ENCODE measurements around the gene TRAIP.
"Not testable (repeated sequence)": the region's sequence is repeated elsewhere in the genome, so short reads cannot be mapped to it uniquely, and the experiment has no call there.

The TRAIP gene

DNA sequence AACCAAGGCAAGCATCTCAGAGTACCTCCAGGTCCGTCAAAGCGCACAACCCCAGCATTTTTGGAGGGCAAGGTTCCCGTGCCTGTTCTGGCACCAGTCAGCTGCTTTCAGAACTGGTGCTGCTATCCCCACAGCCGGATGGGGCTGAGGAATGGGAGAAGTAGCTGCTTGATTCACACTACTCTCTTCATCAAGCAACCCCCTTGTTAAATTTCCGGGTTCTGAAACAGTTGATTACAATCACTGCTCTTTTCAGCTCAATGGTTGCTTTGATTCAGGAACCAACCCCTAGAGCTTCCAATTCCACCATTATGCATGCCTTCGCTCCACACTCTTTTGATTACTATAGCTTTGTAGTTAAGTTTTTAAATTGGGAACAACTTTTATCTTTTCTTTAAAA, 30.3 kb downstream of the TRAIP start:
- DNase-seq (ENCODE audit: low read depth in 2 of 2): no peak

DNA sequence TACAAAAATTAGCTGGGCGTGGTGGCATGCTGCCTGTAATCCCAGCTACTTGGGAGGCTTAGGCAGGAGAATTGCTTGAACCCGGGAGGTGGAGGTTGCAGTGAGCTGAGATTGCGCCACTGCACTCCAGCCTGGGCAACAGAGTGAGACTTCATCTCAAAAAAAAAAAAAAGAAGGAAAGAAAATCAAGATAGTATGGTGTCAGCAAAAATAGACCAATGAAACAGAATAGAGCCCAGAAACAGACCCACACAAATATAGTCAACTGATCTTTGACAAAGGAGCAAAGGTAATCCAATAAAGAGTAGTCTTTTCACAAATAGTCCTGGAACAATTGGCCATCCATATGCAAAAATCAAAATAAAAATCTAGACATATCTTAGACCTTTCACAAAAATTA, 33.2 kb downstream of the TRAIP start:
- not testable (repeated sequence) for DNase-seq (ENCODE audit: low read depth in 2 of 2)

GRCh38 chr3:49813497-49814174, 42.7 kb downstream of the TRAIP start, which contains the start of gene UBA7:
TSS of gene UBA7 (minus strand) at chr3:49813953. CDS start at chr3:49813787, 166 bp downstream.
- DNase-seq (ENCODE audit: low read depth in 2 of 2): peak in 1 of 2 donors; percentile 21

GRCh38 chr3:49812916-49813496, 43.4 kb downstream of the TRAIP start:
- no peak for DNase-seq (ENCODE audit: low read depth in 2 of 2)

DNA sequence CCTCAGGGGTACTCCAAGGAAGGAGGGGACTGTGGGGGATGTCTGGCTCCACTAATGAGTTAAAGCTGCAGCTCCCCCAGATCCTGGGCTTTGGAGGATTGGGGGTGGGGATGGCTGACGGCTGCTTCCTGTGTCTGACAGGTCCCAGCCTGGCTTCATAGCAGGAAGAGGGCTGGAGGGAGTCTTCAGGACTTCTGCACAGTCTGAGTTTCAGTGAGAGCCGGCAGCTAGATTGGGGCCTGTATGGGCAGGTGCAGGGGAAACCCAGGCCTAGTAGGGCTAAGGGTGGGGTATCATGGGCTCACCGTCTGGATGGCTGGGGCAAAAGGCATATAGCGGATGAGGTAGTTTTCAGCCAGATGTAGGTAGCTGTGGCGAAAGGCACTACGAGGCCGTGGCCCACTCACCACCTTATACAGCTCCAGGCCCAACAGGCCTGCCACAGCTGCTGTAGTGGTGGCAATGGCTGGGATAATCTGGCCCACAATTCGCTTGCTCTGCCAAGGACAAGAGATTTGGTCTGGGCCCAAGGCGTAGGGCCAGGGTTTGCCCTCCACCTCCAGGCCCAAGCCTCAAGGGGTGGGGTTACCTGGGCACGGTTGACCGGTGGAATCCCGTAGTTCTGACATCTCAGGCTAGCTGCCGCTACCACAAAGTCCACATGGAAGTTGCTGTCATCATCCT, 48.8 kb downstream of the TRAIP start:
- DNase-seq (ENCODE audit: low read depth in 2 of 2): no peak

DNA sequence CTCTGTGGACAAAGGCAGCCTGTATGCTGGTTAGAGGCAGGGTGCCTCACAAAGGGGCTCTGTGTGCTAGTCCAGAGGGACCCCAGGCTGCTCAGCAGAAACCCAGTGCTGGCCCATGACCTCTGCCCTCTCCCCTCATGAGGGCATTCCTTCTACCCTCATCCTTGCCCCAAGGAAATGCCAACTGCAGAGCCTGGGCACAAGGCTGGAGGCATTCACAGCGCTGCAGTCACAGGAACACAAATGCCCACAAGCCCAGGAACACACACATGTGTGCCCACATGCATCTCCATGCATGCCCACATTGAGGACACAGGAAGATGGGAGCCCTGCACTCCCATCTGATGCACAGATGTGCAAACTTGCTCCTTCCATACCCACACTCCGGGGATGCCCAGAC, 49.5 kb downstream of the TRAIP start:
- DNase-seq (ENCODE audit: low read depth in 2 of 2): no peak

DNA sequence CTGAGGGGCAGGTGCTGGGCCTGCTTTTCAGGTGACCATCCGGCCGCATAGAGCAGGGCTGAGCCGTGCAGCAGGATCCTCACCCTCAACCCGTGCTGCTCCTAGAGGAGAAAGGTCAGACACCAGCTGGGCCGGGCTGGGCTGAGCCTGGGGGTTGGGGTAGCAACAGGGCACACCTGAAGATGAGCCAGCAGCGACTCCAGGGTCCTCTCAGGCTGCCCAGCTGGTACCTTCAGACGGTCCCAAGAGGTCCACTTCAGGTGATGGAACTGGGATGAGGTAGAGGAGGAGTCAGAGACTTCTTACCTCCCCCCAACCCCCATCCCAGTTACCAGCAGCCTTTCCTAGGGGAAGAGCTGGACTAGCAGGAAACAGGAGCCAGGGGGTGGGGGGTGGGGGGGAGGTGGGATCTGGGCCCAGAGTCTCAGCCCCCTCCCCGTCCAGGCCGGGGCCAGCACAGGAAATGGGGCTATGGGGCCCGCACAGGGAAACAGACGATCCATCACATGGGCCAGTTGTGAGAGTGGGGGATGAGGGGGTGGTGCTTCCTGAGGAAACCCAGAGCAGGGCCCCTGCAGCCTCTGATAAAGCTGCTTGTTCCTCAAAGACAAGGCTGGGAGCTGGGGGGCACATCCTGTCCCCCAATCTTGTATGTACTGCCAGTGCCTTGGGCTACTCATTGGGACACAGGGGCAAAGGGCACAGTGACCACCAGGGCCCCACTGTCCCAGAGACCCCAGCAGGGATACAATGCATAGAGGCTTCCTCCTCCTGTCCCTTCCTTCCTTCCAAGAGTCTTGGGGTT, 50.3 kb downstream of the TRAIP start:
- no peak for DNase-seq (ENCODE audit: low read depth in 2 of 2)

DNA sequence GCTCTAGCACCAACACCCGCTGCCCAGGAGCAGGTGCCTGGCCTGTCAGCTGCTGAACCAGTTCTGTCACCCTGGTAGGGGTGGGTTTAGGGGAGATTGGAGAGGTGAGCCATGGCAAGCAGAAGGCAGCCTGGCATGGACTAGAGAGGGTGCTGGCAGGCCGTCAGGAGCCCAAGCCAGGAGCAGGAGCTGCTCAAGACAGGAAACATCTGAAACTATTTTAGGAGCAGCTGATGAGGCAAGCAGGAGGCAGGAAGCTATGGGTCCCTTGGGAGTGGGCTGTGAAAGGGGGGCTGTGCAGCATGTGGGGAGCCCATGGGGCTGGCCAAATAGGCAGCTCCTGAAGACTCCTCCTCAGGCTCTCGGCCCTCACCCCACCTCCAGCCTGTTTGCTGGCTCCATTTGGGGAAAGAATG, 51.0 kb downstream of the TRAIP start:
- no peak for DNase-seq (ENCODE audit: low read depth in 2 of 2)

GRCh38 chr3:49804141-49805041, 52.0 kb downstream of the TRAIP start:
- DNase-seq (ENCODE audit: low read depth in 2 of 2): no peak

GRCh38 chr3:49803465-49804140, 52.8 kb downstream of the TRAIP start:
- no peak for DNase-seq (ENCODE audit: low read depth in 2 of 2)

DNA sequence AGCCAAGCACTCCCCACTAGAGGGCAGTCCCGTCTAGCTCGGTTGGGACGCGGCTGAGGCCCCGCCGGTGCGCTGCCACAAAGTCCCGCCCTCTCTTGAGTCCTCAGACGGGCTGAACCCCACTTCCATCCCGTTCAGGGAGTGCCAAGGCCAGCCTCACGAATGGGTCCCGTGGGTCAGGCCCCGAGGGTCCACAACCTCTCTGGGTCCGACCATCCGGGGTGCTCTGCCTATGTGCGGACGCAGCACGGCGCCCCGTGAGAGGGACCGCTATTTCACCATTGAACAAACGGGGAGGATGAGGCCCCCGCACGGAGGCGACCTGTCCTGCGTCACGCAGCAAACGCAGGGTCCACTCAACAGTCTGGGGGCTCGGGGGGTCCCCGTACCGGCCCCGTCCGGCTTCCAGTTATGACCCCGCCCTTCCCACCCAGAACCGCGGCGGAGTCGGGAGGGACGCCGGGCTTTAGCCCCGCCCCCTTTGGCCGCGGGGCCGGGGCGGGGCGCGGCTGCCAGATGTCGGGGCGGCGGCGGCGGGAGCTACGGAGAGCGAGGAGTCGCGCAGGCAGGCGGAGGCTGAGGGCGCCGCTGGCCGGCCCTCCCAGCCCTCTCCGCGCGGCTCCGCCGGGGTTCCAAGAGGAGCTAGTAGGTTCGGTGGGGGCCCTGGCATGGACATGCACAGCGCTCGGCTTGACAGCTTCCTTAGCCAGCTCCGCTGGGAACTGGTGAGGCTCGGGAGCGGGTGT, 53.5 kb downstream of the TRAIP start, which contains the start of gene INKA1:
INKA1 (plus strand) TSS at position 543 of the 746 bp plus-strand sequence; CDS start at position 675, 132 bp downstream.
- DNase-seq (ENCODE audit: low read depth in 2 of 2): peak; percentile 84

GRCh38 chr3:49801160-49801559, 55.2 kb downstream of the TRAIP start:
- DNase-seq (ENCODE audit: low read depth in 2 of 2): no peak

DNA sequence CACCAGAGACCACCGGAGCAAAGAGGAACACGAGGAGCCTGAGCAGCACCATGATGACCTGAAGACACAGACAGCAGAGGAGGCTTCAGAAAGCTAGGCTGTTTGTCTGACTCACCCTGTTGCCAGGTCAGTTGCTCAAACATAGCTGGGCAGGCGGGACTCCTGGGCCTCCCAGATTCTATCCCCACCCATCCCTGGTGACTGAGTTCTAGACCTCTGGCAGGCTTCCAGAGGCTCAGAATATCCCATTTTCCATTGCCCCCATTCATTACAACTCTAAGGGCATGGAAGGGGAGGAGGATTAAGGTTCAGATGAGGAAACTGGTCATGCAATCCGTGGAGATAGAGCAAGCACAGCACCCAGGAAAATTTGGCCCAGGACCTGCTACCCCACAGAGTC, 56.6 kb downstream of the TRAIP start, which contains the start of gene CDHR4:
CDHR4 (minus strand) TSS at position 113 of the 400 bp plus-strand sequence; CDS start at position 52, 61 bp downstream.
- DNase-seq (ENCODE audit: low read depth in 2 of 2): no peak

- no peak for DNase-seq (ENCODE audit: low read depth in 2 of 2)
Observed at GRCh38 chr3:49799105-49799504, 57.3 kb downstream of the TRAIP start.

- DNase-seq (ENCODE audit: low read depth in 2 of 2): no peak
Observed at GRCh38 chr3:49794926-49795905, 61.1 kb downstream of the TRAIP start.

DNA sequence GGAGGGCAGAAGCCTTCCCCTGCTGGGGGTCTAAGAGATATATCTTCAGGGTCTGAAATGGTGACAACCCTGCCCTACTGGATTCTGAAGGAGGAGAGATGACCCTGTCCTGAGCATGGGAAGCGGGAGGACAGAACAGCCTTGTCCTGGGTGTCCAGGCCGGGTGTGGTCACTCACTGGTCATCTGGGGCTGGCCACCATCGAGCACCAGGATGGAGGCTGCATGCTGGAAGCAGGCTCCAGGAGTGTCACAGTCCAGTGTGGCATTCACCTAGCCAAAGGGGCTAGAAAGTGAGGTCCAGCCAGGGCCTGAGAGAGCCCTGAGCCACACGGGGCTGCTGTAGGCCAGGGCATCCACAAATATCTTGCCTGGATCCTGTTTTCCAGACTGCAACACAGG, 61.9 kb downstream of the TRAIP start:
- DNase-seq (ENCODE audit: low read depth in 2 of 2): no peak

DNA sequence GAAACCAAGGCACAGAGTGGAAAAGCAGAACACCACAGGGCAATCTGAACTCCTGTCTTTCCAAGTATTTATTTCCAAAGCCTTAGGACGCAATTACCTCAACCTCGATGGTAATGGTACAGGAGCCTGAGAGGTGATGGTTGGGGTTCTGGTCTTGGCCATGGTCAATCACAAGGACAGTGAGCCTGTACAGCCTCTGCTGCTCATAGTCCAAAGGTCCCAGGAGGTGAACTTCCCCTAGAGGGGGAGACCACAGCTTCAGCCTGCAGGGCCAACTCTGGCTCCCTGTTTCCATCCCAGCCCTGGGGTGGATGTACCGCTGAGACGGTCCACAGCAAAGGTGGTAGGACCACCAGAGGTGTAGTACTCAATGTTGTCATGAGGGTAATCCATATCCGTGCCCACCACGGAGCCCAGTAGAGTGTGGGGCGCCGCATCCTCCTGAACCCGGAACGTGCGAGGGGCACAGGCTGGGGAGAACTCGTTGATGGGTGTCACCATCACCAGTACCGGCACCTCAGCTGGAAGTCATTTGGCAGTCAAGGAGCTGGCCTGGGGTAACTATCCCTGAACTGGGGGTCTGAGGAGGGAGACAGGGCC, 62.8 kb downstream of the TRAIP start:
- DNase-seq (ENCODE audit: low read depth in 2 of 2): no peak

Measured in stimulated activated CD4-positive, alpha-beta T cell treated with anti-CD3 and anti-CD28 coated beads, Interleukin-4, amount 100 ng/mL, for 48 hours (primary cell).